HG03571 (cell line): ENCODE data around the gene TMC3.

Source experiments
- ATAC-seq: cut with Tn5 transposase; IDR thresholded peaks from one replicate; pipeline ENCODE4 v1.9.1; 2021; ENCODE audit not compliant: unreplicated experiment

TMC3 gene

GRCh38 chr15:81301385-81301784, 72.6 kb downstream of the TMC3 start:
- peak; percentile 25 for ATAC-seq

DNA sequence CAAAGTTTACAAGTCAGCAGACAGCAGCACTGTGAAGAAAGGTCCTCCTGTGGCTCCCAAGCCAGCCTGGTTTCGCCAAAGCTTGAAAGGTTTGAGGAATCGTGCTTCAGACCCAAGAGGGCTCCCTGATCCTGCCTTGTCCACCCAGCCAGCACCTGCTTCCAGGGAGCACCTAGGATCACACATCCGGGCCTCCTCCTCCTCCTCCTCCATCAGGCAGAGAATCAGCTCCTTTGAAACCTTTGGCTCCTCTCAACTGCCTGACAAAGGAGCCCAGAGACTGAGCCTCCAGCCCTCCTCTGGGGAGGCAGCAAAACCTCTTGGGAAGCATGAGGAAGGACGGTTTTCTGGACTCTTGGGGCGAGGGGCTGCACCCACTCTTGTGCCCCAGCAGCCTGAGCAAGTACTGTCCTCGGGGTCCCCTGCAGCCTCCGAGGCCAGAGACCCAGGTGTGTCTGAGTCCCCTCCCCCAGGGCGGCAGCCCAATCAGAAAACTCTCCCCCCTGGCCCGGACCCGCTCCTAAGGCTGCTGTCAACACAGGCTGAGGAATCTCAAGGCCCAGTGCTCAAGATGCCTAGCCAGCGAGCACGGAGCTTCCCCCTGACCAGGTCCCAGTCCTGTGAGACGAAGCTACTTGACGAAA, 74.3 kb downstream of the TMC3 start:
- ATAC-seq, result no peak

- no peak for ATAC-seq
Measured at GRCh38 chr15:81299156-81299555, 74.9 kb downstream of the TMC3 start.

- ATAC-seq, result no peak
Measured at GRCh38 chr15:81298611-81299010, 75.4 kb downstream of the TMC3 start.

GRCh38 chr15:81297603-81298575, 76.1 kb downstream of the TMC3 start:
- no peak for ATAC-seq

DNA sequence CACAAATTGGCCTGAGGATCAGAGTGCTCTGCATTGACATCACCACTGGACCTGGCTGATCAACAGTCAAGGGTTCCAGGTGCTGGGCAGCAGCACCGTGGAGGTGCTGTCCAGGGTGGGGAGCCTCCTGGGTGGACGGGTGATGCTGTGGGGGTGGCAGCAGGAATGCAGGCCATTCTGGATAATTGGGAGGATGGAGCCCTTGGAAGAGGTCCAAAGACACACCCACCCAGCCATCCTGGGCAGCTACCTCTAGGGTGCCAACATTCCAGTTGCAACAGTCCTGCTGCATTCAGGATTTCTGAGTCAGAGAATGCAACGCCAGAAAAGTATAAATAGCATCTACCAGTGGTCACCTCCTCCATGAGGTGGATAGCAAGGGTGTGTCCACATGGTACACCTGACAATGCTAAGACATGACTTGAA, 76.9 kb downstream of the TMC3 start:
- ATAC-seq, result no peak

GRCh38 chr15:81296673-81297072, 77.3 kb downstream of the TMC3 start:
- peak; percentile 45 for ATAC-seq

DNA sequence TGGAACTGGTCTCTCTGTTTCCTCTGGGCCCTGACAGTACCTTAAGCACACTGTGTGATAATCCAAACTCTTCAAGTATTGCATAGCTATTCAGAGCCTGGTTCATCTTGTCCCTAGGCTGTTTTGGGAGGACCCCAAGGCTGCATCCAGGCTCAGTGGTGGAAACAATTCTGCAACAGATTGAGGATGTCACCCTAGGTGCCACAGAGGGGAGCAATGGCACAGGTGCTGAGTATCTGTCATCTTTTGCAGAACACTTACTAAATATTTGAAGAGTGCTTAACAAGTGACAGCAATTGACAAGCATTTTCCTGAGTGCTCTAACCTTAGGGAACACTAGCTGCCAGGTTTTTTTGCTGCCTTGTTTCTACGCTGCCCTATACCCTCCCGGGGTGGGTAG, 77.8 kb downstream of the TMC3 start:
- ATAC-seq, result no peak

- ATAC-seq, result no peak
Measured at GRCh38 chr15:81295486-81296121, 78.4 kb downstream of the TMC3 start.

DNA sequence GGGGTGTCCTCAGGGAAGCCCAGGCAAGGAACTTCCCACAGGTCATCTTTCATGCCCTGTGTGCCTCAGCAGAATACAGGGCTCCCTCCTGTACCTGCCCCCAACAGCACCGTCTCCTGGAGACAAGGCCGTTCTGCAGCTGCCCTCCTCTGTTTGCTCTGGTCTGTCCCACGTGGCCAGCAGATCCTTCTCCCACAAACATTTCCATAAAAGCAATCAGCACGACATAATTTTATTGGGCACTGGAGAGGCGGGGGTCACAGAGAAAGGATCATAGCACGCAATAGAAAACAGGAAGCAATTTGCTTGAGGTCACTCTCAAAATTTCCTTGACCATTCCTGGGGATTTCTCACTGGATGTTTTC, 79.5 kb downstream of the TMC3 start:
- no peak for ATAC-seq

DNA sequence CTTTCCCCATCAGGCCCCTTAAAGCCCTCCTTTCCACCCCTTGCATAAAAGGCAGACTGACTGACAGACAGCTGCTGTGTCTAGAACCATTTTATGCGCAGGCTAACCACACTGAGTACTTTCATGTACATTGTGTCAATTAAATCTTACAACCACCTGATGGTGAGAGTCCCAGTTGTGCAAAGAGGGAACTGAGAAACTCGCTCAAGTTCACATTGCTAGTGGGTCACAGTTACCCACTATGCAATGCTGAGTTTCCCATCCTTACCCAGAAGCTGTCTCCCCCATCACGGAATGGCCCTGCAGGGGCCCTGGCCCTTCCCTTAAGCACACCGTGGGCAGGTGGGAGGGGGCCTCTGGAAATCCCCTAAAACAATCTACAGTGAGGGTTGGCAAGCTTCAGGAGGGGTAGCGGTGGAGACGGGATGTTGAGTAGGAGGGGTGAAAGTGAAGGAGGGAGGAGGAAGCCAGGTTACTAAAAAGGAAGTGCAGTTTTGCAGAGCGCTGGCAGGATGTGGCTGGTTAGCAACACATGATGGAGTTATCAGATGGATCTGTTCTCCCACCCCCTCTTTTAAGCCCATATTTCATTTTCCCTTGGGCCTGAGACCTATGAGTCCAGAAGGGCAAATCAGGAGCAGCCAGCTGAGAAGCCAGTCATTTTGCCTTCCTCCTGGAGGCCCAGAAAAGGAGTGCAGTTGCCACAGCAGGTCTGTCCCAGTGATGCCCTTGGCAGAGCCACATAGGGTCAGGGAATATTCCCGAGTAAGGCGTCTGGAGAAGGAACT, 80.1 kb downstream of the TMC3 start:
- peak; percentile 63 for ATAC-seq

- peak; percentile 35 for ATAC-seq
Measured at GRCh38 chr15:81292523-81293001, 81.5 kb downstream of the TMC3 start.

DNA sequence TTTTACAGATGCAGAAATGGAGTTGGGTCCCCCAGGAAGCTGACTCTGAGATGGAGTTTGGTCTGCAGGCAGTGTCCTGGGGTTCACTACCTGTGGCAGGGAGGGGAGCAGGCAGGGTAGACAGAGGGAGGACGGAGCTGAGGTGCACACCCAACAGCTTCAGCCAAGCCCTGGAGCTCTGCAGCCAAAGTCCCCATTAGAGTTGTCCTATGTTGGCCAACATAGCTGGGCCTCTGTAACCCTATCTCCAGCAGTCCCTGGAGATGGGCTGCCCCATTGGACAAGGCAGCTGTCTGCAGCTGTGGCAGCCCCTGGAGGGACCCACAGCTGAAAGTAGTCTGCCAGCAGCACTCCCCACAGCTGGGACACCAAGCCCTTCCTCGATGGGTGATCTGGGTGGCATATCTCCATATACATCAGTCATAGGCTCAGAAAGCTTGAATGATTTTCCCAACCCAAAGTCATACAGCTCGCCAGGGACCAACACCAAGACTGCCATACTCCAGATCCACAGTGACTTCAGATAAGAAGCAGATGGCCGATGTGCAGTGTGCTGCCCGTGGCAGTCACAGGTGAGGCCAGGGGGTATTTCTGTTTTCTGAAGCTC, 82.0 kb downstream of the TMC3 start:
- no peak for ATAC-seq

DNA sequence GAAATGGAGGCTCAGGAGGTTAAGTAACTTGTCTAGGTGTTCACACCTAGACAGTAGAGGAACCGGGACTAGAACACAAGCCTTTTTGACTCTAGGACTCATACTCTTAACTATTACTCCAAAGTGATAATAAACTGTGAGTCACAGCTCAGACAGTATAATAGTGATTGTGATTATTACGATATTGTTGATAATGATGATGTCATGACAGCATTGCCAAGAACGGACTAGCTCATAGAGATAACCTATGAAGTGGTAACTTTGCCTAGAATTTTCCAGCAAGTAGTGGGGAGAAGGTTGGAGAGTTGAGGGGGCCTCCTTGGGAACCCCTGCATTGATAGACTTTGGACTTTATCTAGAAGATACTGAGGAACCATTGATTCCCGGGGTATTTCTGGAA, 84.1 kb downstream of the TMC3 start:
- no peak for ATAC-seq

- ATAC-seq, result no peak
Measured at GRCh38 chr15:81288616-81289015, 85.4 kb downstream of the TMC3 start.

DNA sequence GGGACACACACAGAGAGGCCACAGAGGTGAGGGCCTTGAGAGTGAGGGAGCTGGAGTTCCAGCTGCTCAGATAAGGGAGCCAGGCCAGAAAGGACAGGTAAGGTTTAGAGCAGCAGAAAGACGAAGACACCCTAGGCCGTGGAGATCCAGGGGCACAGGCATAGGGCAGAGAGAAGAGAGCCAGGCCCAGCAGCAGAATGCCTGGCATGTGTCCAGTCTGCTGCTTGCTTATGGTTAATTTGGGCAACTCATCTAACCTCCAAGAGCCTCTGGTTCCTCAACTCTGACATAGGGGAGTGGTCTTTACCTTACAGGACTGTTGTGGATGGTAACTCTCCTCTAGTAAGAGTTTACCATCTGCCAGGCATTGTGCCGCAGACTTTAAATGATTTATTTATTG, 86.0 kb downstream of the TMC3 start:
- ATAC-seq, result no peak

- ATAC-seq, result no peak
Measured at GRCh38 chr15:81286621-81287121, 87.3 kb downstream of the TMC3 start.

GRCh38 chr15:81285461-81285860, 88.6 kb downstream of the TMC3 start:
- ATAC-seq, result no peak

DNA sequence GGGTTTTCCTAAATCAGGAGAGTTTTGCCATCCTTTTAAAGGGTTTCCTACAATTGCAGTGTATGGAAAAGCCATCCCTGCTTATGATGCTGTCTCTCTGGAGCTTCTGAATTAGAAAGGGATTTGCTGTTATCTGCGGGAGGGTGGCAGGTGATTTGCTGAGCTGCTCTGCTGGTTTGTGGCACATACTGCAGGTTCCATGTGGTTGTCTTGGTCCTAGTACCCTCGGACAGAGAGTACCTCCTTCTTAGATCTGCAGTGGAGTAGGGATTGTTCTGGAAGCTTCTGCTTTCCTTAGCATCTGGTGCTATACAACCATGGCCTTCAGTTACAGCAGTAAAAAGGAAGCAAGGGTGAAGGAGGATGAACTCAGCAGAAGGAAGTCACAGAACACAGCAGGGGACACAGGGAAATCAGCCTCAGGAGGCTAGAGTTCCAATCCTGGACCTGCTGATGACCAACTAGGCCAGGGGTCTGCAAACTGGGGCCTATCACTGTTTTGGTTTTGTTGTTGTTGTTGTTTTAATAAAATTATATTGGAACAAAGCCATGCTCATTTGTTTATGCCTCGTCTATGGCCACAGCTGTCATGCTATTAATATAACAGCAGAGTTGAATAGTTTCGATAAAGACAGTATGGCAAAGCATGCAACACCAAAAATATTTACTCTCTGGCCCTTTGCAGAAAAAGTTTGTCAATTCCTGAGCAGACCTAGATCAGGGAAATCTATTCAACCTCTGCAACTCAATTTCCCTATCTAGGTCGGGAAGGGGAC, 89.6 kb downstream of the TMC3 start:
- ATAC-seq, result peak; percentile 44

DNA sequence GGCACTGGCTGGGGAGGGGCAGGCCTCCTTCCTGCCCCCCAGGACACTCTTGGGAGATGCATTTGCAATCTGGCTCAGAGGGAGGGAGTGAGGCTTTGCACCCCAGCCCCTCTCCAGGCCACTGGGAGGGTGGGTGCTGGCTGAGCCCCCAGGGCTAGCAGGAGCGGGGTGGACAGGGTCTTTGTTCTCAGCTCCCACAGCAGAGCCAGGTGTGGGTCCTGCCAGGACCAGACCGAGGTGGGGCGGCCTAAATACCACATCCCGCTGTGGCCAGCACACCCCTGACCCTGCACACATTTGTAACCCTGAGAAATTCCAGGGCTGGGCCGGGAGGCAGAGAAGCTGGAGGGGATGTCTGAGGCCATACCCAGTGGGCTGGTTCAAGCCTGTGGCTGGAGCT, 91.1 kb downstream of the TMC3 start:
- no peak for ATAC-seq
